Measurements from ENCODE around the gene TTC23L. TPM values are rescaled to one million over a fixed set of nuclear protein-coding genes. Genes with fewer than 3 reads are reported as not detected.

The TTC23L gene
- total and polyA plus RNA-seq, 4 donors: 0.51 to 4.4 (median 1.1) TPM

GRCh38 chr5:34900652-34901051 is 61.7 kb downstream of the TTC23L start:
- no peak overlapping the region for H3K4me3 ChIP-seq
- TF ChIP-seq, protein P1, sequence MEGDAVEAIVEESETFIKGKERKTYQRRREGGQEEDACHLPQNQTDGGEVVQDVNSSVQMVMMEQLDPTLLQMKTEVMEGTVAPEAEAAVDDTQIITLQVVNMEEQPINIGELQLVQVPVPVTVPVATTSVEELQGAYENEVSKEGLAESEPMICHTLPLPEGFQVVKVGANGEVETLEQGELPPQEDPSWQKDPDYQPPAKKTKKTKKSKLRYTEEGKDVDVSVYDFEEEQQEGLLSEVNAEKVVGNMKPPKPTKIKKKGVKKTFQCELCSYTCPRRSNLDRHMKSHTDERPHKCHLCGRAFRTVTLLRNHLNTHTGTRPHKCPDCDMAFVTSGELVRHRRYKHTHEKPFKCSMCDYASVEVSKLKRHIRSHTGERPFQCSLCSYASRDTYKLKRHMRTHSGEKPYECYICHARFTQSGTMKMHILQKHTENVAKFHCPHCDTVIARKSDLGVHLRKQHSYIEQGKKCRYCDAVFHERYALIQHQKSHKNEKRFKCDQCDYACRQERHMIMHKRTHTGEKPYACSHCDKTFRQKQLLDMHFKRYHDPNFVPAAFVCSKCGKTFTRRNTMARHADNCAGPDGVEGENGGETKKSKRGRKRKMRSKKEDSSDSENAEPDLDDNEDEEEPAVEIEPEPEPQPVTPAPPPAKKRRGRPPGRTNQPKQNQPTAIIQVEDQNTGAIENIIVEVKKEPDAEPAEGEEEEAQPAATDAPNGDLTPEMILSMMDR (IDR thresholded peaks at IDR 0.05; ENCODE audit: control extremely low read depth, extremely low read depth): no peak
- DNase-seq: no peak
- H3K9me3 ChIP-seq (ENCODE audit: control insufficient read depth in 4 of 4, insufficient read depth in 3 of 4, low read length in 3 of 4): no peaks in the 10 kb centered on the region
- WGBS, 2 donors: 90 to 92% methylated on average over 6 of the region's 6 CpGs
- H3K27me3 ChIP-seq (ENCODE audit: control insufficient read depth in 3 of 3, insufficient read depth in 3 of 3, low read length in 2 of 3): no peaks in the 10 kb centered on the region
- no peak overlapping the region for H3K27ac ChIP-seq (ENCODE audit: low read depth in 1 of 2, low read length in 1 of 2)
- no peak for ATAC-seq (ENCODE audit: insufficient read depth, low FRiP score)
- H3K4me1 ChIP-seq (ENCODE audit: control insufficient read depth in 5 of 5, insufficient read depth in 5 of 5, low read length in 5 of 5): peaks cover 0 to 4% (median 0%) of the 10 kb centered on the region in 5 donors
- peaks cover 0 to 3% (median 0%) of the 10 kb centered on the region in 4 donors for H3K36me3 ChIP-seq (ENCODE audit: control insufficient read depth in 4 of 4, insufficient read depth in 4 of 4, low read length in 4 of 4)
- no peak overlapping the region for H3K9ac ChIP-seq (ENCODE audit: insufficient read depth in 1 of 2, low read length in 2 of 2)

DNA sequence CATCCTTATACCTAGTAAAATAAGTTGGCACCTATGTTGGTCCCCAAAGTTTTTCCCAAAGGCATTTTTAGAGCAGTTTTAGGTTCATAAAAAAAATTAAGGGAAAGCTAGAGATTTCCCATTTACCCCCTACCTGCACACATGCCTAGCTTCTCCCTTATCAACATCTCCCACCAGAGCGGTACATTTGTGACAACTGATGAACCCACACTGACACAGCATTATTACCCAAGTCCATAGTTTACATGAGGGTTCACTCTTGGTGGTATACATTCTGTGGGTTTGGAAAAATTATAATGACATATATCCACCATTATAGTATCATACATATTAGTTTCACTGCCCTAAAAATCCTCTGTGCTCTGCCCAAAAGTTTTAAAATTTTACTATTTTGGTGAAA is 64.3 kb downstream of the TTC23L start:
- Histone ChIP-seq H3K9ac (ENCODE audit: insufficient read depth in 1 of 2, low read length in 2 of 2) (no peak overlapping the region), H3K9me3 (ENCODE audit: control insufficient read depth in 4 of 4, insufficient read depth in 3 of 4, low read length in 3 of 4) (no peaks in the 10 kb centered on the region), H3K4me3 (no peak overlapping the region), H3K27ac (ENCODE audit: low read depth in 1 of 2, low read length in 1 of 2) (no peak overlapping the region), H3K36me3 (ENCODE audit: control insufficient read depth in 4 of 4, insufficient read depth in 4 of 4, low read length in 4 of 4) (peaks cover 0 to 3% (median under 1%) of the 10 kb centered on the region in 4 donors), H3K4me1 (ENCODE audit: control insufficient read depth in 5 of 5, insufficient read depth in 5 of 5, low read length in 5 of 5) (no peaks in the 10 kb centered on the region), H3K27me3 (ENCODE audit: control insufficient read depth in 3 of 3, insufficient read depth in 3 of 3, low read length in 2 of 3) (no peaks in the 10 kb centered on the region)
- 38 to 86% methylated on average over 1 of the region's 1 CpG for WGBS, 2 donors
- no peak for ATAC-seq (ENCODE audit: insufficient read depth, low FRiP score)
- TF ChIP-seq, protein P1 (IDR thresholded peaks at IDR 0.05; ENCODE audit: control extremely low read depth, extremely low read depth): no peak
- DNase-seq: no peak

- ATAC-seq (ENCODE audit: insufficient read depth, low FRiP score) (no peak), DNase-seq (peak in 1 of 3 donors; percentile 28)
- peaks cover 2 to 21% (median 6%) of the 10 kb centered on the region in 4 donors for H3K36me3 ChIP-seq (ENCODE audit: control insufficient read depth in 4 of 4, insufficient read depth in 4 of 4, low read length in 4 of 4)
- no peaks in the 10 kb centered on the region for H3K4me1 ChIP-seq (ENCODE audit: control insufficient read depth in 5 of 5, insufficient read depth in 5 of 5, low read length in 5 of 5)
- no peaks in the 10 kb centered on the region for H3K27me3 ChIP-seq (ENCODE audit: control insufficient read depth in 3 of 3, insufficient read depth in 3 of 3, low read length in 2 of 3)
- TF ChIP-seq, protein P1 (IDR thresholded peaks at IDR 0.05; ENCODE audit: control extremely low read depth, extremely low read depth): no peak
- 89% methylated on average over 2 of the region's 2 CpGs for WGBS, 2 donors
- no peak overlapping the region for H3K4me3 ChIP-seq
- H3K9me3 ChIP-seq (ENCODE audit: control insufficient read depth in 4 of 4, insufficient read depth in 3 of 4, low read length in 3 of 4): no peaks in the 10 kb centered on the region
- H3K9ac ChIP-seq (ENCODE audit: insufficient read depth in 1 of 2, low read length in 2 of 2): no peak overlapping the region
- H3K27ac ChIP-seq (ENCODE audit: low read depth in 1 of 2, low read length in 1 of 2): no peak overlapping the region
These were observed 66.6 kb downstream of the TTC23L start for GRCh38 chr5:34905564-34905963.

- H3K27ac ChIP-seq (ENCODE audit: low read depth in 1 of 2, low read length in 1 of 2): no peak overlapping the region
- H3K27me3 ChIP-seq (ENCODE audit: control insufficient read depth in 3 of 3, insufficient read depth in 3 of 3, low read length in 2 of 3): no peaks in the 10 kb centered on the region
- DNase-seq (no peak), ATAC-seq (ENCODE audit: insufficient read depth, low FRiP score) (no peak)
- H3K4me3 ChIP-seq: no peak overlapping the region
- 75 to 83% methylated on average over 2 of the region's 2 CpGs for WGBS, 2 donors
- no peak overlapping the region for H3K9ac ChIP-seq (ENCODE audit: insufficient read depth in 1 of 2, low read length in 2 of 2)
- TF ChIP-seq, protein P1 (IDR thresholded peaks at IDR 0.05; ENCODE audit: control extremely low read depth, extremely low read depth): no peak
- H3K36me3 ChIP-seq (ENCODE audit: control insufficient read depth in 4 of 4, insufficient read depth in 4 of 4, low read length in 4 of 4): peaks cover 6 to 29% (median 15%) of the 10 kb centered on the region in 4 donors
- peaks cover 0 to 20% (median 15%) of the 10 kb centered on the region in 5 donors for H3K4me1 ChIP-seq (ENCODE audit: control insufficient read depth in 5 of 5, insufficient read depth in 5 of 5, low read length in 5 of 5)
- no peaks in the 10 kb centered on the region for H3K9me3 ChIP-seq (ENCODE audit: control insufficient read depth in 4 of 4, insufficient read depth in 3 of 4, low read length in 3 of 4)
These were observed 74.1 kb downstream of the TTC23L start for GRCh38 chr5:34913072-34913471.
